Type B pancreatic cell (in vitro differentiated cells): ENCODE results near the gene B3GNT2. TPM values are rescaled to one million over a fixed set of nuclear protein-coding genes. Genes with fewer than 3 reads are reported as not detected.

Source experiments
- DNase-seq: peaks from one replicate; pipeline ENCODE4 v3.0.0; 2021; ENCODE audit warnings: mixed read lengths; ENCODE audit not compliant: unreplicated experiment; ENCODE audit errors: extremely low spot score
- H3K27ac Mint-ChIP-seq: 2 replicates; pipeline ENCODE4 v1.8.0; 2021; ENCODE audit warnings: mild to moderate bottlenecking, mixed read lengths
- H3K27me3 Mint-ChIP-seq: 2 replicates; pipeline ENCODE4 v1.8.0; 2021; ENCODE audit warnings: mixed read lengths
- H3K36me3 Mint-ChIP-seq: 2 replicates; pipeline ENCODE4 v1.8.0; 2021; ENCODE audit warnings: mixed read lengths
- H3K4me1 Mint-ChIP-seq: one replicate; pipeline ENCODE4 v1.8.0; 2021; ENCODE audit warnings: mixed read lengths; ENCODE audit not compliant: unreplicated experiment
- H3K4me3 Mint-ChIP-seq: 2 replicates; pipeline ENCODE4 v1.8.0; 2021; ENCODE audit warnings: mild to moderate bottlenecking, mixed read lengths
- H3K9me3 Mint-ChIP-seq: 2 replicates; pipeline ENCODE4 v1.8.0; 2021; ENCODE audit warnings: mixed read lengths
- CTCF ChIP-seq: fragments of 200-600 bp; sonication (generic); conservative IDR thresholded peaks from 2 replicates; pipeline ENCODE4 v1.5.0; 2021; ENCODE audit warnings: antibody characterized with exemption, mild to moderate bottlenecking
- total RNA-seq: library from RNA; stranded (reverse); gene quantifications from 2 replicates; pipeline ENCODE4 v1.2.1, GENCODE V29; 2021; ENCODE audit warnings: low replicate concordance

B3GNT2 gene
- total RNA-seq, 1 donor from 2014 or later, result 23.5 TPM

- TF ChIP-seq CTCF, result no peak
- no peak overlapping the region for H3K4me3 Mint-ChIP-seq
- peaks cover 13% of the 10 kb centered on the region for H3K9me3 Mint-ChIP-seq
- H3K27me3 Mint-ChIP-seq, result no peaks in the 10 kb centered on the region
- peaks cover 27% of the 10 kb centered on the region for H3K36me3 Mint-ChIP-seq
- peaks cover 23% of the 10 kb centered on the region for H3K4me1 Mint-ChIP-seq
- no peak for DNase-seq
- peak overlapping the region; percentile 70 for H3K27ac Mint-ChIP-seq
Measured at GRCh38 chr2:62208074-62208757, 12.3 kb downstream of the B3GNT2 start.

- Mint-ChIP-seq H3K9me3 (peaks cover 13% of the 10 kb centered on the region), H3K4me3 (no peak overlapping the region), H3K4me1 (peaks cover 22% of the 10 kb centered on the region), H3K36me3 (peaks cover 31% of the 10 kb centered on the region), H3K27ac (peak overlapping the region; percentile 70), H3K27me3 (no peaks in the 10 kb centered on the region)
- no peak for TF ChIP-seq CTCF
- DNase-seq, result no peak
Measured at GRCh38 chr2:62208758-62209114, 12.8 kb downstream of the B3GNT2 start.

- H3K27ac Mint-ChIP-seq, result peak overlapping the region; percentile 12
- H3K9me3 Mint-ChIP-seq, result peaks cover 13% of the 10 kb centered on the region
- DNase-seq, result no peak
- no peak overlapping the region for H3K4me3 Mint-ChIP-seq
- H3K27me3 Mint-ChIP-seq, result no peaks in the 10 kb centered on the region
- TF ChIP-seq CTCF, result no peak
- H3K36me3 Mint-ChIP-seq, result peaks cover 37% of the 10 kb centered on the region
- peaks cover 30% of the 10 kb centered on the region for H3K4me1 Mint-ChIP-seq
Measured at GRCh38 chr2:62209427-62209991, 13.6 kb downstream of the B3GNT2 start.

- no peak for DNase-seq
- Mint-ChIP-seq H3K4me3 (peak overlapping the region; percentile 47), H3K36me3 (peaks cover 26% of the 10 kb centered on the region), H3K27me3 (no peaks in the 10 kb centered on the region), H3K9me3 (peaks cover 5% of the 10 kb centered on the region), H3K27ac (peak overlapping the region; percentile 59), H3K4me1 (peaks cover 34% of the 10 kb centered on the region)
- TF ChIP-seq CTCF, result no peak
Measured at GRCh38 chr2:62215306-62216064, 19.6 kb downstream of the B3GNT2 start.

- Mint-ChIP-seq H3K27ac (peak overlapping the region; percentile 59), H3K36me3 (peaks cover 33% of the 10 kb centered on the region), H3K9me3 (peaks cover 5% of the 10 kb centered on the region), H3K4me1 (peaks cover 34% of the 10 kb centered on the region), H3K4me3 (no peak overlapping the region), H3K27me3 (no peaks in the 10 kb centered on the region)
- DNase-seq, result no peak
- TF ChIP-seq CTCF, result no peak
Measured at GRCh38 chr2:62216113-62216512, 20.2 kb downstream of the B3GNT2 start.
